ENCODE data around the gene CYB5RL.

CYB5RL gene

GRCh38 chr1:54159733-54160316 is 40.0 kb downstream of the CYB5RL start:
- no peak for DNase-seq (ENCODE audit: low spot score)

GRCh38 chr1:54158071-54158470 is 41.8 kb downstream of the CYB5RL start:
- DNase-seq (ENCODE audit: low spot score) = no peak

DNA sequence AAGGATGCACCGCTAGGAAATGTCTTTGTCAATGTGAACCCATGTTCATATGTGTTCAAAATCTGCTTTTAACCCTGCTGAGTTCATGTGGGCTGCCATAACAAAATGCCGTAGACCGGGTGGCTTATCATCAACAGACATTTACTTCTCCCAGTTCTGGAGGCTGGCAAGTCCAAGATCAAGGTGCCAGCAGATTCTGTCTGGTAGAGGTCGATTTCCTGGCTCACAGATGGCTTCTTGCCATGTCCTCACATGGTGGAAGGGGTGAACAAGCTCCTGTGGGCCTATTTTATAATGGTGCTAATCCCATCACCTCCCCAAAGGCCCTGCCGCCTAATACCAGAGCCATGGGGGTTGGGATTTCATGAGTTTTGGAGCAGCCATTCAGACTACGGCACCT is 42.4 kb downstream of the CYB5RL start:
- no peak for DNase-seq (ENCODE audit: low spot score)

DNA sequence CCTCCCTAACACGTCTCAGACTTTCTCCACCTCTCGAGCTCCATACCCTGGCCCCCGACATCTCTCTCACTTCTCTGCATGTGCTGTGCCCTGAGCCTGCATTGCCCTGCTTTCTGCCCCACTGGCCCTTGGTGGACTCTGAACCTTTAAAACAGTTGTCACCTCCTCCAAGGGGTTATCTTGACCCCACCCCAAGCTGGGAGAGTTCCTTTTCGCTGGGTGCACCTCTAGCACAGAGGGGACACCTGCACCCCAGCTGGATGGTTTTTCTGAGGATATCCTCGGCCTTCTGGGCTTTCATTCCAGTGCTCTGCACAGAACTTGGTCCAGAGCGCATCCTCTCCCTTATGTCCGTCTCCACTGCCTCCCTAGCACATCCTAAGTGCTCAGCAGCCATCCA is 42.8 kb downstream of the CYB5RL start:
- no peak for DNase-seq (ENCODE audit: low spot score)

DNA sequence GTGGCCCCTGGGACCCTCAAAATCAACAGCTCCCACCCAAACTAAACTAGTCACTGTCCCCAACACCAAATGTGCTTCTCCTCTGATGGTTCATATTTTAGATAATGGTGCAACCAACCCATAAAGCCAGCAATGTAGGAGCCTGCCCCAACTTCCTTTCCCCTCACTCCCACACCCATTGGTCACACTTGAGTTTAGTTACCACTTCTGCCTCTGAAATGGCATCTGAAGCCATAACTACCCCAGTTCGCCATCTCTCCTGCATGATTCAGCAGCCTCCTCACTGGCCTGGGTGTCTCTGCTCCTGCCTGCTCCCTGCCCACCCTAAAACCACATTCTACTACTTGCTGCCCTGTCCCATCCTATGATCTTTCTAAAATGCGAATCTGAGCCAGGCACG is 43.6 kb downstream of the CYB5RL start:
- no peak for DNase-seq (ENCODE audit: low spot score)

- DNase-seq (ENCODE audit: low spot score) = peak; percentile 60
These were observed 46.0 kb downstream of the CYB5RL start for GRCh38 chr1:54153535-54154439.

DNA sequence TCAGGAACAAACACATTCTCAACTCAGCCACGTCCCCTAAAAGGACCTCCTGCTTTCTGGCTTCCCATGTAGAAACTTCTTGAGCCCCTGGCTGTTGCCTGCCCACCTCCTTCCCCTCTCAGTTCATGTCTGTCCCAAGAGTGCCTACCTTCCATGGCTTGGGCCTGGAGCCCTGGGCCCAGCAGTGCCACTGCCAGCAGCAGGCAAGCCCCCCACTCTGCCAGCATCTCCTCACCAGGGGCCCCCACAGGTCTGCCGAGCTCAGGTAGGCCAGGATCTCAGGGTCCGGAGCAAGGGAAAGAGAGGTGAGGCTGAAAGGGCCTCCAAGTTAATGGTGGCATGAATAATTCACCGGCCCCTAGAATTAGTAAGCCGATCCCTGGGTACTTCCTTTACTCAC is 47.1 kb downstream of the CYB5RL start, which contains the start of gene CDCP2:
Gene CDCP2, minus strand, starts transcription at position 305 of the 400 bp plus-strand sequence. Its CDS starts 78 bp downstream, at position 227.
- no peak for DNase-seq (ENCODE audit: low spot score)

DNA sequence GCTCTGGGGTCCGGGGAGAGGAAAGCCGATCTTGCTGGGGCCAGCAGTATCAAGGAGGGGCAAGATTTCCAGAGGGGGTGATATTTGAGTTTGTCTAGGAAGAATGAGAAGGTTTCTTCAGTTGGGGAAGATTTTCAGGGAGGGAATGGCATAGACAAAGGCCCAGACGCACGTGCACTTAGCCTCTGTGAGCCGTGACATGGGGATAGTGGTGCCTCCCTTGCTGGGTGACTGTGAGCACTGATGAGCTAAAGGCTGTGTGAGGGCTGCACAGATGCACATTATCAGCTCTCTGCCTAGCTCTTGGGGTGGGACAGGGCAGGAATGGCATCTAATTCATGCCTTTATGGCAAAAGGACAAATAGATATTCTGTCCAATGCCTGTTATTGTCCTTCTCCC is 48.8 kb downstream of the CYB5RL start:
- no peak for DNase-seq (ENCODE audit: low spot score)
